ENCODE results near the gene SLC26A3. TPM values are rescaled to one million over a fixed set of nuclear protein-coding genes. Genes with fewer than 3 reads are reported as not detected.

Gene SLC26A3
- total RNA-seq, 1 experiment from 2014 or later = not detected

- Histone ChIP-seq H3K14ac (ENCODE audit: insufficient read depth, low read length) (no peak overlapping the region), H3K79me1 (ENCODE audit: insufficient read depth, low read depth, low read length, poor library complexity, severe bottlenecking) (no peaks in the 10 kb centered on the region), H4K5ac (ENCODE audit: insufficient read length, low read depth, low read length) (no peak overlapping the region), H4K8ac (replicated peaks; ENCODE audit: insufficient read length, low read depth, low read length) (no peak overlapping the region), H2BK15ac (ENCODE audit: low read depth, low read length) (no peak overlapping the region), H3K18ac (ENCODE audit: insufficient read length, low read depth, low read length) (no peak overlapping the region), H3K4ac (ENCODE audit: low read depth, low read length) (no peak overlapping the region), H3K4me2 (ENCODE audit: insufficient read depth, insufficient read length, low read length) (no peak overlapping the region), H3K23me2 (ENCODE audit: insufficient read length, low read depth, low read length, poor library complexity, severe bottlenecking) (no peaks in the 10 kb centered on the region), H3K23ac (ENCODE audit: insufficient read length, low read depth, low read length) (no peak overlapping the region), H3K27ac (ENCODE audit: insufficient read length, low read depth, low read length) (no peak overlapping the region), H4K91ac (ENCODE audit: insufficient read length, low read depth, low read length) (no peak overlapping the region), H3K79me2 (ENCODE audit: insufficient read depth, low read length) (no peaks in the 10 kb centered on the region), H3K4me1 (ENCODE audit: insufficient read depth, low read length) (no peaks in the 10 kb centered on the region), H3K27me3 (ENCODE audit: insufficient read depth, low read length) (no peaks in the 10 kb centered on the region), H2AK5ac (ENCODE audit: insufficient read length, low read length) (no peak overlapping the region), H2AFZ (ENCODE audit: low read length) (no peak overlapping the region), H3K56ac (ENCODE audit: insufficient read length, low read depth, low read length) (no peak overlapping the region), H2BK20ac (ENCODE audit: low read depth, low read length, poor library complexity, severe bottlenecking) (no peak overlapping the region), H2BK12ac (ENCODE audit: insufficient read length, low read depth, low read length) (no peak overlapping the region), H4K20me1 (ENCODE audit: control insufficient read depth, insufficient read depth, insufficient read length) (no peaks in the 10 kb centered on the region), H2BK120ac (ENCODE audit: low read depth, low read length, poor library complexity, severe bottlenecking) (no peak overlapping the region), H2BK5ac (ENCODE audit: insufficient read length, low read length) (no peak overlapping the region), H3K9me3 (ENCODE audit: control insufficient read depth, low read depth, low read length) (no peaks in the 10 kb centered on the region), H3K9ac (ENCODE audit: extremely low read depth, insufficient read length, low read length) (no peak overlapping the region), H3T11ph (ENCODE audit: low read length) (no peak overlapping the region)
- Mint-ChIP-seq H3K9me3 (no peaks in the 10 kb centered on the region), H3K4me1 (peaks cover 0 to 8% of the 10 kb centered on the region in 2 experiments; a peak in 1 of 4 replicates), H3K27ac (no peak overlapping the region), H3K4me3 (no peak overlapping the region), H3K36me3 (ENCODE audit: insufficient read depth in 1 of 3, low read depth in 3 of 3) (no peaks in the 10 kb centered on the region), H3K27me3 (ENCODE audit: low read depth) (no peaks in the 10 kb centered on the region)
- no peak for TF ChIP-seq CTCF (conservative IDR thresholded peaks at IDR 0.05)
- no peak for DNase-seq
- WGBS (ENCODE audit: extremely low coverage, insufficient read length, low lambda C conversion rate) = 100% methylated on average over 3 of the region's 4 CpGs
These were observed 84.4 kb downstream of the SLC26A3 start for GRCh38 chr7:107718456-107719193.

Data from H9 (cell line).